ENCODE measurements around the gene PFKL.

DNA sequence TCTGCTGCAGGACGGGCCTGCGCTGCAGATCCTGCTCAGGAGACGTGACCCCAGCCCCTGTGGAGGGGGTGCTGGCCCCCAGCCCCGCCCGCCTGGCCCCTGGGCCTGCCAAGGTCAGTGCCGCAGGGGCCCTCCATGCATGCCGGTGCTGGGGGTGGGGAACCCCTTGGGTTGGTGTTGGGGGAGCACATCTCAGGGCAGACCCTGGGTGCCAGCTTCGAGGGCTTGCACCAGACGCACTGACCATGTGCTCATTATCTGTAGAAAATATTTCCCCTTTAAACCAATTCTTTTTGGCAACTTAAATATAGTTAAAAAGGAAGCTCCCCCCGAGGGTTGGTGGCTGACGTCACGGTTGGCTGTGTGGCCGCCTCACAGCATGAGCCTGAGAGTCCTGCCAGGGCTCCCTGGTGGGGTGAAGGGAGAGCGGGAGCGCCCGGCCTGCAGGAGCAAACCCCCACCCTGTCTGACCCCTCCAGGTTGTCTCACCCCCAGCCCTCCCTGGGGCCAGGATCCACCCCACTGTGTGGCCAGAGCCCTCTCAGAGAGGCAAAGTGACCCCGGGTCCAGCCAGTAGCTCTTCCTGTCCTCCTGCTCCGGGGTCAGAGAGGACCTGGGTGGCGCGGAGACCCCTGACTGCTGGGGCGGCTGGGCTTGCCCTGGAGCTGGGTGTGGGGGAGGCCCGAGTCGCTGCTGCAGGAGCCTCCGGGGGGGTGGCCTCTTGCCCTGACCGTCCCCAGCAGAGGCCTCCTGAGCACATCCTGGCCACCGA, 5.3 kb upstream of the PFKL start:
- TF ChIP-seq, protein P1, sequence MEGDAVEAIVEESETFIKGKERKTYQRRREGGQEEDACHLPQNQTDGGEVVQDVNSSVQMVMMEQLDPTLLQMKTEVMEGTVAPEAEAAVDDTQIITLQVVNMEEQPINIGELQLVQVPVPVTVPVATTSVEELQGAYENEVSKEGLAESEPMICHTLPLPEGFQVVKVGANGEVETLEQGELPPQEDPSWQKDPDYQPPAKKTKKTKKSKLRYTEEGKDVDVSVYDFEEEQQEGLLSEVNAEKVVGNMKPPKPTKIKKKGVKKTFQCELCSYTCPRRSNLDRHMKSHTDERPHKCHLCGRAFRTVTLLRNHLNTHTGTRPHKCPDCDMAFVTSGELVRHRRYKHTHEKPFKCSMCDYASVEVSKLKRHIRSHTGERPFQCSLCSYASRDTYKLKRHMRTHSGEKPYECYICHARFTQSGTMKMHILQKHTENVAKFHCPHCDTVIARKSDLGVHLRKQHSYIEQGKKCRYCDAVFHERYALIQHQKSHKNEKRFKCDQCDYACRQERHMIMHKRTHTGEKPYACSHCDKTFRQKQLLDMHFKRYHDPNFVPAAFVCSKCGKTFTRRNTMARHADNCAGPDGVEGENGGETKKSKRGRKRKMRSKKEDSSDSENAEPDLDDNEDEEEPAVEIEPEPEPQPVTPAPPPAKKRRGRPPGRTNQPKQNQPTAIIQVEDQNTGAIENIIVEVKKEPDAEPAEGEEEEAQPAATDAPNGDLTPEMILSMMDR (IDR thresholded peaks at IDR 0.05) = no peak
- TF ChIP-seq EZH2 (IDR thresholded peaks at IDR 0.05) = no peak

Data from neural progenitor cell (in vitro differentiated cells).